HG02642 (cell line): ENCODE data around the gene RPS6KL1.

Source experiments
- ATAC-seq: cut with Tn5 transposase; IDR thresholded peaks from one replicate; pipeline ENCODE4 v1.9.1; 2021; ENCODE audit warnings: mild to moderate bottlenecking; ENCODE audit not compliant: unreplicated experiment, poor library complexity

The RPS6KL1 gene

GRCh38 chr14:74917178-74917543 lies 5.9 kb downstream of the RPS6KL1 start:
- no peak for ATAC-seq

DNA sequence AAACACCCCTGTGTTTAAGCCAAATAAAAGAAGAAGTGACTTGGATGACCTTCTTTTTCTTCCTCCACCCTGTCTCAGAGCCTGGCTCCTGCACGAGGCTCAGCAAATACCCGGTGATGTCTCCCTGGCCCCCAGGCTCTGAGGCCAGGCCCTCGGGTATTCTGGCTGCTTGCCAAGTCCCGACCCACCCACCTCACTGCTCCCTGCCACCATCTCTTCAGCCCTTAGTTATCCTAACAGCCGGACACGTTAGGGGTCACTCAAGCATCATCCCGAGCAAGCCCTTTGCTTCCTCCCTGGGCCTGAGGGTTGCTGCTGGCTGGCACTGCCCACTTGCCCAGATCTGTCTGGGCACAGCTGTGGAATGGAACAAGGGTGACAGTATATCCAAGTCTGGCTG lies 7.2 kb downstream of the RPS6KL1 start:
- ATAC-seq = no peak

- no peak for ATAC-seq
Observed at GRCh38 chr14:74915426-74915825, 7.6 kb downstream of the RPS6KL1 start.

- ATAC-seq = no peak
Observed at GRCh38 chr14:74913986-74914573, 9.0 kb downstream of the RPS6KL1 start.

DNA sequence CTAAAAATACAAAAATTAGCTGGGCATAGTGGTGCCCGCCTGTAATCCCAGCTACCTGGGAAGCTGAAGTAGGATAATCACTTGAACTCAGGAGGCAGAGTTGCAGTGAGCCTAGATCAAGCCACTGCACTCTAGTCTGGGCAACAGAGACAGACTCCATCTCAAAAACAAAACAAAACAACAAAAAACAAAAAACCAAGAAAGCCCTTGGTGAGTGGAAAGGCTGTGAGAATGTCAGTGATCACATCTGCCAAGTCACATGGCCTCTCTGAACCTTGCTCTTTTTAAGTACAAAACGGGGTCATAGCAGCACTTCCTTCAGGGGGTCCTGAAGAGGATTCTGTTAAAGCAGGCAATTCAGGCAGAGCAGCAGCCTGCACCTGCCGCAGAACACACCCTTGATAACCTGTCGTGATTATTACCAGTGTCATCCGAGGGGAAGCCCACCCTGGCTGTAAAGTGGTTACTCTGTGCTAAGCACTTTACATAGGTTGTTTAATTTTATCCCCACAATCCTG lies 9.6 kb downstream of the RPS6KL1 start:
- no peak for ATAC-seq

DNA sequence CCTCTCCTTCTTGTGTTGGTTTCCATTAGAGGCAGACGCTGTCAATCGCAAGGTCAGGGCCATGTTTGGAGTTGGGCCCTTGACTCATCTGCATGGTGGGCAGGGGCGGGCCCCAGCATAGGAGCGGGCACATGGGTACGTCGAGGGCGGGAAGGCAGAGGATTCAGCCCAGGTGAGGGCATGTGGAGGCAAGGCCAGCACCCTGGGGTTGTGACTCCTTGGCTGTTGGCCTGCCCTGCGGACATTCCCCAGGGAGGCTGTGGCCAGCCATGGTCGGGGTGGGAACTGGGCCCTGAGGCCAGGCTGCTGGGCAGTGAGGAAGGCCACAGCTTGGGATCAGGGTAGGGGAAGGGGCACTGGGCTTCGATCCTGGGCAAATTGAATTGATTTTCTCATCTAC lies 10.3 kb downstream of the RPS6KL1 start:
- no peak for ATAC-seq

GRCh38 chr14:74912111-74912510 lies 10.9 kb downstream of the RPS6KL1 start:
- ATAC-seq = no peak

DNA sequence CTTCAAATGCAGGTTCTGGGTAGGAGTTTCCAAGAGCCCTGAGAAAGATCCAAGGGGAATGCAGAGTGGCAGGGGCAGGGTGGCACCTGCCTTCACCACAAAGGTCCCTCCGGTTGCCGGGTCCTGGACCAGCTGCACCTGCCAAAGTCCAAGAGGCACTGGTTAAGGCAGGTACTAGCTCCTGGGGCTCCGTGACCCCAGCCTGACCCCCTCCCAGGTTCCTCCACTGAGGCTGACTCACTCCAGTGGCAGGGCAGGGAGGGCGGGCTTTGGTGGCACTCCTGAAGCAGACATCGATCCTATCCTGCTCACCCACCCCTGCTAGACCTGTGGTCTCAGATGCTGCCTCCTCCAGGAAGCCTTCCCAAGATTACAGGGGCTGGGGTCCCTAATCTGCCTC lies 11.4 kb downstream of the RPS6KL1 start:
- no peak for ATAC-seq

- no peak for ATAC-seq
Observed at GRCh38 chr14:74911221-74911620, 11.8 kb downstream of the RPS6KL1 start.

DNA sequence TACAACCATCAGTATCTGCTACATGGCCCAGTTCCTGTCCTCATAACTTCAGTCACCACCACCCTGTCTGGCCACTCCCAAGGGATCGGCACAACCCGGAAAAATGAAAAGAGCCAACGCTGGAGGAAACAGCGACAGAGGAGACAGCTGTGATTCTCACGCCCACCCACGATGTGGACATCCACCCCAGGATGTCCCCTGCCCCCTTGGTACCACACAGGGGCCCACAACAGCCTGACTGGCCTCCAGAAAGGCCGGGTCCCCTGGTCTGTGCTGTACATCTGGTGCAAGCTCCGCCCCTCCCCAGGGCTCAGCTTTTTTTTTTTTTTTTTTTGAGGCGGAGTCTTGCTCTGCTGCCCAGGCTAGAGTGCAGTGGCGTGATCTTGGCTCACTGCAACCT lies 12.5 kb downstream of the RPS6KL1 start:
- no peak for ATAC-seq

DNA sequence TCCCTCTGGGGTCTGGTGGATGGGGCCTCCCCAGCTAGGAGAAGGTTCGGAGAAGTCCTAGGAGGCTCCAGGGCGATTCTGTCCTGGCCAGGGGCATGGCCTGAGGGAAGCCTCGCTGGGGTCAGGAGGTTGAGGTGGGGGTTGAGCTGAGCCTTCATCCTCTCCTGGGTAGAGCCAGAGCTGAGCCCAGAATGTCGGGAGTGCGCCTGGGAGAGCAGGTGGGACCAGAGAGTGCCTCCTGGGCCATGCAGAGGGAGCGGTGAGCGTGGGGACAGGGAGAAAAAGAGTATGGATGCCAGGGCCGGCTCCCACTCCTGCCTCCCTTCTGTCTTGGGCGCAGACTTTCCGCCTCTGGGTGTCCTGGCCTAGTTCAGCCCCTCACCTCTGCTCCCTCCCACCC lies 13.1 kb downstream of the RPS6KL1 start:
- no peak for ATAC-seq

- ATAC-seq = no peak
Observed at GRCh38 chr14:74909501-74909900, 13.6 kb downstream of the RPS6KL1 start.

- no peak for ATAC-seq
Observed at GRCh38 chr14:74908861-74909341, 14.2 kb downstream of the RPS6KL1 start.

DNA sequence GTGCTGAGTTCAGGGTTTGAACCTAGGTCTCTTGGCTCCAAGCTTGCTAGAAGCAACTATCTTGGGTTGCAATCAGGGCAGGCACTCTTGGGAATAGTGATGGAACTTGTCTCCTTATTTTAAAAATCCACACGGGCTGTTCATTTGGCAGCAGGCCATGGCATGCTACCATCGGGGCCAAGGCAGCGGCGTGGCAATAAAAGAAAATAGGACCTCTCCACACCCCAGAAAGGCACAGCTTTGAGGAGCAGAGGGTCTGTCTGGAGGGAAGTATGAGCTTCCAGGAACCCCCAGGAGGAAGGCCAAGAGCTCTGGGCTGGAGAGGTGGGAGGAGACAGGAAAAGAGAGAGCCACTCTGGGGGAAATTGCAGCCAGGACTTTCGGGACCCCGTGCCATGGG lies 15.3 kb downstream of the RPS6KL1 start:
- no peak for ATAC-seq

GRCh38 chr14:74906925-74907521 lies 16.0 kb downstream of the RPS6KL1 start:
- no peak for ATAC-seq

GRCh38 chr14:74905595-74906142 lies 17.4 kb downstream of the RPS6KL1 start:
- ATAC-seq = peak; percentile 46

GRCh38 chr14:74904635-74905503 lies 18.2 kb downstream of the RPS6KL1 start:
- no peak for ATAC-seq

- ATAC-seq = no peak
Observed at GRCh38 chr14:74902941-74903705, 19.9 kb downstream of the RPS6KL1 start.

- no peak for ATAC-seq
Observed at GRCh38 chr14:74898694-74899093, 24.4 kb downstream of the RPS6KL1 start.

- no peak for ATAC-seq
Observed at GRCh38 chr14:74898083-74898482, 25.0 kb downstream of the RPS6KL1 start.
